BLaER1 (cell line): ENCODE results near the gene AKT1S1.

Source experiments
- H3K27ac ChIP-seq: shearing (Covaris generic); formaldehyde crosslinking; 2 replicates; pipeline ENCODE4 v1.8.1; 2022
- H3K27me3 ChIP-seq: shearing (Covaris generic); formaldehyde crosslinking; 2 replicates; pipeline ENCODE4 v1.8.1; 2022
- H3K36me3 ChIP-seq: shearing (Covaris generic); formaldehyde crosslinking; 2 replicates; pipeline ENCODE4 v1.8.1; 2022
- H3K4me1 ChIP-seq: shearing (Covaris generic); formaldehyde crosslinking; 2 replicates; pipeline ENCODE4 v1.8.1; 2022
- H3K4me2 ChIP-seq: shearing (Covaris generic); formaldehyde crosslinking; 2 replicates; pipeline ENCODE4 v1.8.1; 2022
- H3K4me3 ChIP-seq: shearing (Covaris generic); formaldehyde crosslinking; 2 replicates; pipeline ENCODE4 v1.8.1; 2022
- H3K9ac ChIP-seq: shearing (Covaris generic); formaldehyde crosslinking; 2 replicates; pipeline ENCODE4 v1.8.1; 2022
- H3K9me3 ChIP-seq: shearing (Covaris generic); formaldehyde crosslinking; 2 replicates; pipeline ENCODE4 v1.8.1; 2022
- H4K20me1 ChIP-seq: shearing (Covaris generic); formaldehyde crosslinking; 2 replicates; pipeline ENCODE4 v1.8.1; 2022
- Cebpa-rat ChIP-seq: shearing (Covaris generic); IDR thresholded peaks from 2 replicates; pipeline ENCODE4 v1.8.1; 2022

Gene AKT1S1

GRCh38 chr19:49871349-49871985 lies 5.7 kb downstream of the AKT1S1 start:
- H3K4me1 ChIP-seq, result peaks cover 47% of the 10 kb centered on the region
- no peak overlapping the region for H3K9ac ChIP-seq

GRCh38 chr19:49870309-49870901 lies 6.8 kb downstream of the AKT1S1 start:
- Histone ChIP-seq H3K4me2 (peak overlapping the region; percentile 94), H3K9ac (peak overlapping the region; percentile 82), H3K4me1 (peaks cover 52% of the 10 kb centered on the region), H3K4me3 (peak overlapping the region; percentile 73), H4K20me1 (peaks cover 16% of the 10 kb centered on the region), H3K27ac (peak overlapping the region; percentile 89), H3K9me3 (no peaks in the 10 kb centered on the region), H3K27me3 (no peaks in the 10 kb centered on the region), H3K36me3 (peaks cover 17% of the 10 kb centered on the region)
- no peak for TF ChIP-seq Cebpa-rat

More at GRCh38 chr19:49871349-49871985, 5.7 kb downstream of the AKT1S1 start:
- 0 out of 2 replicates have a peak overlapping the region, but pooled peaks have one; percentile 89 for H3K27ac ChIP-seq
- no peak overlapping the region for H3K4me2 ChIP-seq
- no peak for TF ChIP-seq Cebpa-rat
- H3K36me3 ChIP-seq, result peaks cover 17% of the 10 kb centered on the region
- H3K9me3 ChIP-seq, result no peaks in the 10 kb centered on the region
- peaks cover 6% of the 10 kb centered on the region for H4K20me1 ChIP-seq
- H3K27me3 ChIP-seq, result no peaks in the 10 kb centered on the region
- H3K4me3 ChIP-seq, result no peak overlapping the region

DNA sequence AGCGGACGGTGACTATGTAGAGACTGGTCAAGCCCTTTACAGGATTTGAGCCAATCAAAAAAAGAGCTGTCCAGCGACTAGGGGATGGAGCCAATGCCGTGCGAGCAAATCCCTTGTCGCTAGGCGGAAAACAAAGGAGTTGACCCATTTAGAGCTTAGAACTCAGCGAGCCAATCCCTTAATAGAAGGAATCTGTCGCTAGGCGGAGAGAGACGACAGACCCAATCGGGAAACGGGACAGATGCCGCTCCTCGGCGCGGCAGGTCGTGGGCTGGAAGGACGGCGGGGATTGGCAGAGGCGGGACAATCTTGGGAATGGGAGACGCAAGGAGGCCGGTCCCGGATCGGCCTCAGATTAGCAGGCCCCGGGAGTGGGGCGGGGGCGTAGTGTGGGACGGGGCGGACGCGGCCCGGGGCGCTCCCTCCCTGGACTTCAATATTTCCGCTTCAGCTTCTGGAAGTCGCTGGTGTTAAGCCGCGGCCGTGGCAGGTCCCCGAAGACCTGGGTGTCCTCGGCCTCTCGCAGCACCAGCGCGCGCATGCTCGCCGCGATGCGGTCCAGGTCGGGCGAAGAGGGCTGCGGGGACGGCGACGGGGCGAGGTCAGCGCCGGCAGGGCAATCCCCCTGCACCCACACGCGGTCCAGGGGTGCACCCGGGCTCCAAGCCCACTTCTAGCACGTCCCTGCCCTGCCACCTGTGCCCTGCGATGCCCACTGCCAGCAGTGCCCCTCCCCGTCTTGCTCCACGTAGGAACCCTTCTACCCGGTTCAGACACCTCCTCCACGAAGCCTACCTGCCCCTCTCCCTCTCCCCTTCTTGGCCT lies 7.5 kb downstream of the AKT1S1 start:
- no peak for TF ChIP-seq Cebpa-rat
- Histone ChIP-seq H3K36me3 (peaks cover 21% of the 10 kb centered on the region), H3K27ac (peak overlapping the region; percentile 89), H4K20me1 (peaks cover 22% of the 10 kb centered on the region), H3K4me3 (peak overlapping the region; percentile 73), H3K27me3 (no peaks in the 10 kb centered on the region), H3K9ac (peak overlapping the region; percentile 82), H3K4me1 (peaks cover 52% of the 10 kb centered on the region), H3K9me3 (no peaks in the 10 kb centered on the region), H3K4me2 (peak overlapping the region; percentile 96)

DNA sequence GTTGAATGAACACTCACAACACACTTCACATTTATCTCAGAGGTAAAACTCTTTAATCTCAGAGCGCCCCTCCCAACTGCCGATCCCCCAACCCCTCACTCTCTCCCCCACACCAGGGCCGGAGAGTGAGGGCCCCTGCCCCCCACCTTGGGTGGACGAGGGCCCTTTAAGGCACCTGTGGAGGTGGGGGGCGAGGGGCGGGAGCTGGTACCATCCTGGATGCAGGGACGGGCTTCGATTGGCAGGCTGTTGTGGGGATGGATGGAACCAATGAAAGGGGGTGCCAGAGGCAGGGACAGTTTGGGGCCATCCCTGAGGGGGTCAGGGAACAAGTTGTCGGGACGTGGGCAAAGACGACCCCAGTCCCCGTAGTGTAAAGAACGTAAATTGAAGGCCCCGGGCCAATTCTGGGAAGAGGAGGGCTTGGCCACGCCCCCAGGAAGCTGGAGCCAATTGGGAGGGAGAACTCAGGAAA lies 8.1 kb downstream of the AKT1S1 start:
- Histone ChIP-seq H3K27me3 (no peaks in the 10 kb centered on the region), H3K4me3 (peak overlapping the region; percentile 73), H3K4me1 (peaks cover 51% of the 10 kb centered on the region), H3K36me3 (peaks cover 27% of the 10 kb centered on the region), H3K9ac (peak overlapping the region; percentile 64), H3K27ac (peak overlapping the region; percentile 72), H4K20me1 (peaks cover 29% of the 10 kb centered on the region), H3K4me2 (peak overlapping the region; percentile 96), H3K9me3 (no peaks in the 10 kb centered on the region)
- no peak for TF ChIP-seq Cebpa-rat

DNA sequence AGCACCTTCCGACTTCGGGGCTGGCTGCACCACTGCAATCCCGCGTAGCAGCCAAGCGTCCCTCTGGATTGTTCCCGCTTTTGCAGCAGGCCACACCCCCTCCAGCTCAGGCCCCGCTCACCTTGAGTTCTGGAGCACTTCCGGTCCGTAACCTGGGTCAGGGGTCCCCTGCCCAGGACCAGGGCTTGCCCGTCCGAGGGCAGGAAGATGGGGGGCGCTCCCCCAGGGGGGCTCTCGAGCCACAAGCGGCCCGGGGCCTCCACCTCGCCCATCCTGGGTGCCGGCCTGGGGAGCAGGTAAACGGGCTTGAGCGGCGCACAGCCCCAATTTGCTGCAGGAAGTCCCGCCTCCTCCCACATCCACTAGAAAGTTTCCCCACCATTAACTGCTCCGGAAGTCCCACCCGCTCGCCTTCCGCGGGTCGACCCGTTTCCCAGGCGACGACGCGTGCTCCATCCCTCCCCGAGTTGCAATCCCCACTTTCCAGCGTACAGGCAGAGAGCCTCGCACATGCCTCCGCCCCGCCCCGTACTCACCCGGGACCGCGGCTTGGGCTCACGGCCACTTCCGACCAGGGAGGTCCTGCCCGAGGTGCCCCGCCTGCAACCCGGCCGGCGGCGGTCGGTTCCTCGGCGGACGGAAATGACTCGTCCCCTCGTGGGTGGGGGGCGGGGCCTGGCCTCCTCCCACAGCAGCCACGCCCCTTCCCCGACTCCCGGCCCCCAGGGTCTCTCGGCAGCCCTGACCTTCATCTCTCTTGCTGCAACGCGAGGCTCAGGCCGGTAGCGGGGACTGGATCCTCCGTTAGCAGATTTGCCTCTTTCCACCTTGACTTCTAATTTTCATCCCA lies 10.0 kb downstream of the AKT1S1 start, which contains the start of gene PNKP:
PNKP (minus strand) TSS at position 644 of the 850 bp plus-strand sequence; CDS start at position 272, 372 bp downstream.
- H3K9ac ChIP-seq, result peak within 1 kb of the TSS; percentile 85
- H3K36me3 ChIP-seq, result peaks cover 40% of the 10 kb centered on the region
- H3K4me2 ChIP-seq, result peak within 1 kb of the TSS; percentile 96
- H3K27ac ChIP-seq, result peak within 1 kb of the TSS; percentile 75
- no peaks in the 10 kb centered on the region for H3K9me3 ChIP-seq
- peaks cover 47% of the 10 kb centered on the region for H4K20me1 ChIP-seq
- H3K4me3 ChIP-seq, result peak within 1 kb of the TSS; percentile 93
- peaks cover 51% of the 10 kb centered on the region for H3K4me1 ChIP-seq
- no peaks in the 10 kb centered on the region for H3K27me3 ChIP-seq
- no peak for TF ChIP-seq Cebpa-rat

GRCh38 chr19:49864890-49865289 lies 12.3 kb downstream of the AKT1S1 start:
- Histone ChIP-seq H4K20me1 (peaks cover 61% of the 10 kb centered on the region), H3K9ac (no peak overlapping the region), H3K4me1 (peaks cover 41% of the 10 kb centered on the region), H3K4me3 (peak overlapping the region; percentile 93; the same call in 1 of the 2 replicates), H3K9me3 (no peaks in the 10 kb centered on the region), H3K27ac (no peak overlapping the region), H3K4me2 (peak overlapping the region; percentile 96), H3K36me3 (peaks cover 49% of the 10 kb centered on the region), H3K27me3 (no peaks in the 10 kb centered on the region)
- no peak for TF ChIP-seq Cebpa-rat

GRCh38 chr19:49863935-49864320 lies 13.2 kb downstream of the AKT1S1 start:
- Histone ChIP-seq H3K27ac (no peak overlapping the region), H3K27me3 (no peaks in the 10 kb centered on the region), H3K4me1 (peaks cover 37% of the 10 kb centered on the region), H3K4me3 (no peak overlapping the region), H3K4me2 (no peak overlapping the region), H3K9ac (no peak overlapping the region), H4K20me1 (peaks cover 70% of the 10 kb centered on the region), H3K36me3 (peaks cover 59% of the 10 kb centered on the region), H3K9me3 (no peaks in the 10 kb centered on the region)
- TF ChIP-seq Cebpa-rat, result no peak

DNA sequence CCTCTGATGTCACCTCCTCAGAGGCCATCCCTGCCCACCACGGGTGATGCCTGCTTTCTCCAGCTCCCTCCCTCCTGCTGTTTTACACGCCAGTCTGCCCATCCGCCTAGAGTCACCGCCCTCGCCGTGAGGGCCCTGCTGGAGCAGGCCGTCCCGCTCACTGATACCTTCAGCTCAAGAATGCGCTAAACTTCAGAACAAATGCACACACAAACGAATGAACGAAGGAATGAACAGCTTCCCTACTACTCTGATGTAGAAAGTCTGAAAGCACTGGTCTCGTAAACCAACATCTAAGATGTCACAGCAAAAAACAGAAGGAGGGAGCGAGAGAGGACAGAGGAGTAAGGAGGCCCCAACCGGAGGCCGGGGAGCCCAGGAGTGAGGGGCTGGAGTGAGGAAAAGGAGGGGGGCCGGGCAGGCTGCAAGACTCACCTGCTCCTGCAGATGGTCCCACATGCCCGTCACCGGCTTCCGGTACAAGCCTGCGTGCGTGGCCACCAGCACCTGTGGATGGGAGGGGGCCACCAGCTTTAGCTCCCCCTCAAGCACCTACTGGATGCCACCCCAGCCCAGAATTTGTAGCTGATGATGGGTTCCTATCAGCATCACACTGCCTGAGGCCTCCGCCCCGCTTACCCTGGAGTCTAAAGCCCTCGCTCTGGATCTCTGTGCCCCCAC lies 13.8 kb downstream of the AKT1S1 start:
- peaks cover 76% of the 10 kb centered on the region for H4K20me1 ChIP-seq
- H3K4me1 ChIP-seq, result peaks cover 31% of the 10 kb centered on the region
- TF ChIP-seq Cebpa-rat, result no peak
- H3K9me3 ChIP-seq, result no peaks in the 10 kb centered on the region
- H3K36me3 ChIP-seq, result peaks cover 64% of the 10 kb centered on the region
- H3K9ac ChIP-seq, result no peak overlapping the region
- no peak overlapping the region for H3K4me3 ChIP-seq
- H3K4me2 ChIP-seq, result no peak overlapping the region
- H3K27ac ChIP-seq, result no peak overlapping the region
- H3K27me3 ChIP-seq, result no peaks in the 10 kb centered on the region
